K562 (cell line): ENCODE measurements around the gene ABT1. TPM values are rescaled to one million over a fixed set of nuclear protein-coding genes. Genes with fewer than 3 reads are reported as not detected.

ENCODE experiments used
- CREBBP ChIP-seq: IDR thresholded peaks from one replicate; pipeline ENCODE4 v1.6.1; 2012; ENCODE audit warnings: low read depth, mild to moderate bottlenecking, control low read depth, inconsistent platforms, low read length
- ELF1 ChIP-seq: fragments of 200-800 bp; sonication (Bioruptor generic); IDR thresholded peaks from 2 replicates; pipeline ENCODE4 v1.6.1; 2016; ENCODE audit warnings: missing genetic modification characterization, missing compliant biosample characterization
- ELK1 ChIP-seq: sonication (generic); formaldehyde crosslinking; IDR thresholded peaks from 2 replicates; pipeline ENCODE4 v1.8.1; 2022; ENCODE audit warnings: missing genetic modification reagents
- FOS ChIP-seq: IDR thresholded peaks from 3 replicates; pipeline ENCODE4 v1.6.1; 2011; ENCODE audit not compliant: insufficient read length; ENCODE audit errors: extremely low read depth
- HMBOX1 ChIP-seq: sonication (generic); IDR thresholded peaks from 2 replicates; pipeline ENCODE4 v1.6.1; 2016
- HMGN3 ChIP-seq: IDR thresholded peaks from 2 replicates; pipeline ENCODE4 v1.6.1; 2011; ENCODE audit warnings: borderline replicate concordance, low read depth, mild to moderate bottlenecking, mixed read lengths, low read length; ENCODE audit not compliant: insufficient read length; ENCODE audit errors: extremely low read depth
- HOXB6 ChIP-seq: fragments of 250-450 bp; sonication (Bioruptor Pico); IDR thresholded peaks from 2 replicates; pipeline ENCODE4 v1.5.1; 2022; ENCODE audit warnings: mild to moderate bottlenecking, borderline replicate concordance
- JUN ChIP-seq, 2 experiments: sonication (generic) in 1 of 2; formaldehyde crosslinking in 1 of 2; IDR thresholded peaks; 2 replicates each; pipeline versions ENCODE4 v1.6.1 to v1.8.0; 2012 to 2022; ENCODE audit warnings: borderline replicate concordance in 2 of 2, mild to moderate bottlenecking in 2 of 2, improper control_type of control experiment in 1 of 2, low read depth in 1 of 2, low read length in 1 of 2, missing genetic modification reagents in 1 of 2
- PRPF4 ChIP-seq: fragments of 200-400 bp; formaldehyde crosslinking; IDR thresholded peaks from one replicate; pipeline ENCODE4 v1.6.1; 2017; ENCODE audit warnings: low read length, low read depth, mild to moderate bottlenecking; ENCODE audit not compliant: insufficient read depth, poor library complexity, severe bottlenecking
- ZFX ChIP-seq: sonication (generic); formaldehyde crosslinking; IDR thresholded peaks from 2 replicates; pipeline ENCODE4 v1.8.0; 2022; ENCODE audit warnings: mild to moderate bottlenecking, missing genetic modification reagents, moderate library complexity
- ZNF830 ChIP-seq: fragments of 250-450 bp; sonication (Bioruptor Pico); IDR thresholded peaks from 2 replicates; pipeline ENCODE4 v1.5.0; 2021; ENCODE audit warnings: mild to moderate bottlenecking
- polyA plus RNA-seq, 8 experiments: library from polyadenylated mRNA; depleted of rRNA in 4 of 8; stranded (reverse) in 5 of 8; unstranded in 3 of 8; fragments of >200 nt; fragmentation: Nextera tagmentation in 2 of 8; fragmentation: Illumina TruSeq in 1 of 8; extraction: Ambion mirVana in 2 of 8; extraction: Trizol in 1 of 8; gene quantifications; 2 replicates each; pipeline versions ENCODE4 v1.2.1 to v1.2.3, GENCODE V29; 2011 to 2014; ENCODE audit warnings: inconsistent platforms in 1 of 8, missing spikeins in 1 of 8
- total RNA-seq, 7 experiments: library from RNA; depleted of rRNA in 6 of 7; stranded (reverse); fragments of >200 nt in 6 of 7; fragmentation: Illumina TruSeq in 2 of 7; extraction: Trizol in 2 of 7; gene quantifications; 2 replicates each; pipeline versions ENCODE4 v1.2.1 to v1.2.3, GENCODE V29; 2011 to 2021; ENCODE audit warnings: low replicate concordance in 1 of 7
- TF ChIP-seq, protein P1 (sequence below): sonication (generic); formaldehyde crosslinking; IDR thresholded peaks from 2 replicates; pipeline ENCODE4 v1.8.1; 2023; ENCODE audit warnings: mild to moderate bottlenecking, missing genetic modification reagents, moderate library complexity
- TF ChIP-seq, protein P2 (sequence below): fragments of 250-450 bp; sonication (Bioruptor Pico); IDR thresholded peaks from 2 replicates; pipeline ENCODE4 v1.5.0; 2021; ENCODE audit warnings: mild to moderate bottlenecking, moderate library complexity
- TF ChIP-seq, protein P3 (sequence below): sonication (generic); formaldehyde crosslinking; IDR thresholded peaks from 2 replicates; pipeline ENCODE4 v1.8.0; 2022; ENCODE audit warnings: mild to moderate bottlenecking, missing genetic modification reagents

ABT1 gene
- total and polyA plus RNA-seq, 9 of the 15 experiments (the other 6 are each of a cell fraction or from before 2014, with no cell fraction given) = 8.8 to 52.7 (median 40.7) TPM

DNA sequence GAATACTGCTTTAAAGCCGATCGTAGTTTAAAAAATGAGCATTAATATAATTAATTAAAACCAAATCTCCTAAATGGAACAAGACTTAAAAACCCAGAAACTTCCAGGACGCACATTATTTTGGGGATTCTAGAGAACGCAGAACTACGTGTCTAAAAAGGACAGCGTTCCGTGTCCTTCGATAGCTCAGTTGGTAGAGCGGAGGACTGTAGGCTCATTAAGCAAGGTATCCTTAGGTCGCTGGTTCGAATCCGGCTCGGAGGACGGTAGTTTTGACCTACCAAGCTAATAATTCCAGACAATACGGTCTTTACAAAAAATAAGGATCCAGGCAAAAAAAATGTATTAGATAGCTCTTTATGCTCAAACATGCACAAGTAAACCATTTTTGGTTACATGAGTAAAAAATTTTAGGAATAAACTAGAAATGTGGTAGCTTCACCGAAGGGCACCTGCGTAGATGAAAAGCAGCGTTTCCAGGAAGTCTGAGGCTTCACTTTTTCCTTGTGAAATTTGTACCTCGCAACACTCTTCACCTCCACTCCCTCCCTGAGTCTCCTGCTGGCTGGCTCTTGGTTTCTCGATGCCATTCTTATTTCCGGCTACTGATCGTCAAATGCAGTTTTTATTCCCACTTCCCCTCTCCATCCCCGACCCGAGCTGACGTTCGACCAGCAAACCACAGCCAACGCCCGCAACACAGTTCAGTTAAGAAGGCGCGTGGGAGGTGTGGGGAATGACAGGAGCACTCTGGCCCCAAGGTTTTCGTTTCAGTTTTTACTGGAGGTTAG lies 19.6 kb upstream of the ABT1 start (continued):
- TF ChIP-seq CREBBP (no peak), ELK1 (CRISPR knock-in tag) (no peak), HMBOX1 (no peak; the same call in 1 of the 2 replicates), ELF1 (tag) (peak; percentile 62), HMGN3 (no peak), PRPF4 (no peak), HOXB6 (peak; percentile 78; the same call in 1 of the 2 replicates), ZNF830 (CRISPR knock-in tag) (no peak), ZFX (CRISPR knock-in tag) (no peak), JUN (IDR thresholded peaks at IDR 0.05; ENCODE audit: borderline replicate concordance, low read depth, low read length) (0 out of 2 replicates have a peak, but pooled peaks have one; percentile 4), JUN (CRISPR knock-in tag; IDR thresholded peaks at IDR 0.05; ENCODE audit: borderline replicate concordance) (no peak), FOS (no peak)
- TF ChIP-seq, protein P1, sequence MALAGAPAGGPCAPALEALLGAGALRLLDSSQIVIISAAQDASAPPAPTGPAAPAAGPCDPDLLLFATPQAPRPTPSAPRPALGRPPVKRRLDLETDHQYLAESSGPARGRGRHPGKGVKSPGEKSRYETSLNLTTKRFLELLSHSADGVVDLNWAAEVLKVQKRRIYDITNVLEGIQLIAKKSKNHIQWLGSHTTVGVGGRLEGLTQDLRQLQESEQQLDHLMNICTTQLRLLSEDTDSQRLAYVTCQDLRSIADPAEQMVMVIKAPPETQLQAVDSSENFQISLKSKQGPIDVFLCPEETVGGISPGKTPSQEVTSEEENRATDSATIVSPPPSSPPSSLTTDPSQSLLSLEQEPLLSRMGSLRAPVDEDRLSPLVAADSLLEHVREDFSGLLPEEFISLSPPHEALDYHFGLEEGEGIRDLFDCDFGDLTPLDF (CRISPR knock-in tag) = no peak
- TF ChIP-seq, protein P2, sequence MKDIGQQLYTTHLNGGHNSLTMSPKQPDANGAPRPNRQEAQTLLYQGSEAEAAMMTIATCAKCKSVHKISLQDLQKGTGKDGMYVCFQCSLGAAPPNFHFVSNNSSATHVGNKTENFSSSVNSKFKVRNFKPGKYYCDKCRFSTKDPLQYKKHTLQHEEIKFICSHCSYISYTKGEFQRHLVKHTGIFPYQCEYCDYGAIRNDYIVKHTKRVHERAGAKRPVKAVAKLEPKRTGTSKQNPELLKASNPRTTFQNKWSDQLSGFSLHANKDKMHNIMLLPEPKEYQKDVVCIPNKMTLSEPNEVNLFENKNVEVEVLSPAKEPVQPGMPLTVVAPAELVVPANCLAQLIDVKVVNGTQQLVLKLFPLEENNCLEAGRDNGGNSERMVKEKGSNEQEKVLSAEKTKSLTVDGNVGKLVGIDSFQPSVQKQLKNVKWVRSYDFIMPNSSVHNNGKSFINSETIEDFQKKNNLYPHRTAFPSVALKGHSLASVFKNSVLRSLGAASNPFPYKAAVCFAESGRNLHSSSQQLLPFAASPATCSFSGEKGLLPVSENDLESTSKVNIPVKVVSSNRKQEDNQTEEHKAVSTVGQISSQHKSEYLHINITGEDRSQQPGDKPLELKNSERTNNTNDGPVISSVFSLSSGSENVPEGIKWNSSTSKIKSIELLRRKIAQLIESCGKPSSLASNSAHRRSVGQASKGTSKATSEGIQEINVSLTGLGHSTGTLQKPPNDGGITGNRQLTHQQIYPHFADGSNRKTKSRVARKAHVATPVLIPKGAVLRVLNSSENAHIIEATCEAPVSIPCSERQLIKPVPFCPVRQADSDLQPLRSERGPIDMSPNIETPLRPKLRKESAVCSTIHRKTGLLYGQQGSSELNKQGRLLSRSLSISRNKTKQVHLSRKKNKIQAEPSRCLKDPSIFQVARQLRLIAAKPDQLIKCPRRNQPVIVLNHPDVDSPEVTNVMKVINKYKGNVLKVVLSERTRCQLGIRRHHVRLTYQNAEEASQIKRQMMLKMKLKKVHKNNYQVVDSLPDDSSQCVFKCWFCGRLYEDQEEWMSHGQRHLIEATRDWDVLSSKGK (CRISPR knock-in tag) = 0 out of 2 replicates have a peak, but pooled peaks have one; percentile 30
- TF ChIP-seq, protein P3, sequence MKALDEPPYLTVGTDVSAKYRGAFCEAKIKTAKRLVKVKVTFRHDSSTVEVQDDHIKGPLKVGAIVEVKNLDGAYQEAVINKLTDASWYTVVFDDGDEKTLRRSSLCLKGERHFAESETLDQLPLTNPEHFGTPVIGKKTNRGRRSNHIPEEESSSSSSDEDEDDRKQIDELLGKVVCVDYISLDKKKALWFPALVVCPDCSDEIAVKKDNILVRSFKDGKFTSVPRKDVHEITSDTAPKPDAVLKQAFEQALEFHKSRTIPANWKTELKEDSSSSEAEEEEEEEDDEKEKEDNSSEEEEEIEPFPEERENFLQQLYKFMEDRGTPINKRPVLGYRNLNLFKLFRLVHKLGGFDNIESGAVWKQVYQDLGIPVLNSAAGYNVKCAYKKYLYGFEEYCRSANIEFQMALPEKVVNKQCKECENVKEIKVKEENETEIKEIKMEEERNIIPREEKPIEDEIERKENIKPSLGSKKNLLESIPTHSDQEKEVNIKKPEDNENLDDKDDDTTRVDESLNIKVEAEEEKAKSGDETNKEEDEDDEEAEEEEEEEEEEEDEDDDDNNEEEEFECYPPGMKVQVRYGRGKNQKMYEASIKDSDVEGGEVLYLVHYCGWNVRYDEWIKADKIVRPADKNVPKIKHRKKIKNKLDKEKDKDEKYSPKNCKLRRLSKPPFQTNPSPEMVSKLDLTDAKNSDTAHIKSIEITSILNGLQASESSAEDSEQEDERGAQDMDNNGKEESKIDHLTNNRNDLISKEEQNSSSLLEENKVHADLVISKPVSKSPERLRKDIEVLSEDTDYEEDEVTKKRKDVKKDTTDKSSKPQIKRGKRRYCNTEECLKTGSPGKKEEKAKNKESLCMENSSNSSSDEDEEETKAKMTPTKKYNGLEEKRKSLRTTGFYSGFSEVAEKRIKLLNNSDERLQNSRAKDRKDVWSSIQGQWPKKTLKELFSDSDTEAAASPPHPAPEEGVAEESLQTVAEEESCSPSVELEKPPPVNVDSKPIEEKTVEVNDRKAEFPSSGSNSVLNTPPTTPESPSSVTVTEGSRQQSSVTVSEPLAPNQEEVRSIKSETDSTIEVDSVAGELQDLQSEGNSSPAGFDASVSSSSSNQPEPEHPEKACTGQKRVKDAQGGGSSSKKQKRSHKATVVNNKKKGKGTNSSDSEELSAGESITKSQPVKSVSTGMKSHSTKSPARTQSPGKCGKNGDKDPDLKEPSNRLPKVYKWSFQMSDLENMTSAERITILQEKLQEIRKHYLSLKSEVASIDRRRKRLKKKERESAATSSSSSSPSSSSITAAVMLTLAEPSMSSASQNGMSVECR (CRISPR knock-in tag) = no peak
